DND-41 (cell line): ENCODE measurements around the gene TMEM259.

Source experiments
- ATAC-seq: fragments of 200-7000 bp; cut with Tn5 transposase; 3 replicates; pipeline ENCODE4 v1.9.1; 2021; ENCODE audit warnings: low read depth; ENCODE audit not compliant: insufficient read depth
- DNase-seq: peaks from one replicate; pipeline ENCODE4 v3.0.0-alpha.2; 2020
- H2AFZ ChIP-seq: 2 replicates; pipeline ENCODE4 v1.6.0; 2012; ENCODE audit warnings: low read depth, low read length
- H3K27ac ChIP-seq: 2 replicates; pipeline ENCODE4 v1.5.1; 2012; ENCODE audit warnings: low read length, inconsistent platforms
- H3K27me3 ChIP-seq: fragments of 200-600 bp; sonication (generic); 2 replicates; pipeline ENCODE4 v1.6.0; 2012; ENCODE audit warnings: low read length, mild to moderate bottlenecking, inconsistent platforms; ENCODE audit not compliant: insufficient read depth, poor library complexity
- H3K36me3 ChIP-seq: 2 replicates; pipeline ENCODE4 v1.5.1; 2012; ENCODE audit warnings: low read length, inconsistent platforms; ENCODE audit not compliant: insufficient read depth
- H3K4me1 ChIP-seq: 2 replicates; pipeline ENCODE4 v1.5.1; 2012; ENCODE audit warnings: mild to moderate bottlenecking, low read length; ENCODE audit not compliant: insufficient read depth
- H3K4me2 ChIP-seq: 2 replicates; pipeline ENCODE4 v1.6.0; 2012; ENCODE audit warnings: mild to moderate bottlenecking, moderate library complexity, low read length, inconsistent platforms; ENCODE audit not compliant: insufficient read depth
- H3K4me3 ChIP-seq, 2 experiments: fragments of 200-600 bp in 1 of 2; shearing (Covaris generic) in 1 of 2; 2 replicates each; pipeline ENCODE4 v1.5.1; 2012 to 2016; ENCODE audit warnings: inconsistent platforms in 2 of 2, low read length in 2 of 2, mild to moderate bottlenecking in 2 of 2, low read depth in 1 of 2, moderate library complexity in 1 of 2
- H3K79me2 ChIP-seq: 2 replicates; pipeline ENCODE4 v1.6.0; 2012; ENCODE audit warnings: low read length, inconsistent platforms; ENCODE audit not compliant: insufficient read depth
- H3K9ac ChIP-seq: 2 replicates; pipeline ENCODE4 v1.6.0; 2012; ENCODE audit warnings: low read depth, mild to moderate bottlenecking, inconsistent platforms, low read length, moderate library complexity
- H3K9me3 ChIP-seq: 2 replicates; pipeline ENCODE4 v1.5.1; 2012; ENCODE audit warnings: low read length, moderate library complexity, mild to moderate bottlenecking, inconsistent platforms; ENCODE audit not compliant: insufficient read depth, severe bottlenecking
- H4K20me1 ChIP-seq: 2 replicates; pipeline ENCODE4 v1.6.0; 2012; ENCODE audit warnings: low read length; ENCODE audit not compliant: insufficient read depth
- CTCF ChIP-seq: IDR thresholded peaks from 2 replicates; pipeline ENCODE4 v1.5.1; 2012; ENCODE audit warnings: borderline replicate concordance, low read length, moderate library complexity, mild to moderate bottlenecking; ENCODE audit not compliant: poor library complexity, severe bottlenecking; ENCODE audit errors: extremely low read depth
- EZH2 ChIP-seq: IDR thresholded peaks from 3 replicates; pipeline ENCODE4 v1.6.1; 2012; ENCODE audit warnings: borderline replicate concordance, low read depth, mild to moderate bottlenecking, moderate library complexity, low read length, inconsistent platforms; ENCODE audit not compliant: severe bottlenecking

Gene TMEM259

GRCh38 chr19:1051791-1052190, 30.9 kb upstream of the TMEM259 start:
- Histone ChIP-seq H3K36me3 (peaks cover 29% of the 10 kb centered on the region), H3K9ac (no peak overlapping the region), H3K4me3 (no peak overlapping the region)

GRCh38 chr19:1050989-1051788, 30.3 kb upstream of the TMEM259 start:
- no peak for DNase-seq
- no peak for ATAC-seq
- no peak overlapping the region for H3K4me2 ChIP-seq
- no peaks in the 10 kb centered on the region for H3K4me1 ChIP-seq
- H3K9me3 ChIP-seq = peaks cover 6% of the 10 kb centered on the region
- no peaks in the 10 kb centered on the region for H4K20me1 ChIP-seq
- no peak overlapping the region for H3K4me3 ChIP-seq
- H3K36me3 ChIP-seq = peaks cover 23% of the 10 kb centered on the region
- no peak overlapping the region for H3K9ac ChIP-seq
- no peaks in the 10 kb centered on the region for H3K79me2 ChIP-seq
- no peak overlapping the region for H3K27ac ChIP-seq
- no peak overlapping the region for H2AFZ ChIP-seq
- TF ChIP-seq EZH2 (no peak), CTCF (no peak)
- no peaks in the 10 kb centered on the region for H3K27me3 ChIP-seq

More at GRCh38 chr19:1051791-1052190, 30.9 kb upstream of the TMEM259 start:
- H3K9me3 ChIP-seq = peaks cover 12% of the 10 kb centered on the region
- H3K27me3 ChIP-seq = no peaks in the 10 kb centered on the region
- no peaks in the 10 kb centered on the region for H3K4me1 ChIP-seq
- no peak overlapping the region for H3K4me2 ChIP-seq
- no peak for ATAC-seq
- no peaks in the 10 kb centered on the region for H3K79me2 ChIP-seq
- H3K27ac ChIP-seq = no peak overlapping the region
- no peak for DNase-seq
- TF ChIP-seq CTCF (no peak), EZH2 (no peak)
- H4K20me1 ChIP-seq = no peaks in the 10 kb centered on the region
- no peak overlapping the region for H2AFZ ChIP-seq

- Histone ChIP-seq H3K27me3 (no peaks in the 10 kb centered on the region), H3K4me1 (no peaks in the 10 kb centered on the region), H3K4me2 (no peak overlapping the region), H2AFZ (no peak overlapping the region), H3K27ac (no peak overlapping the region), H3K4me3 (no peak overlapping the region), H3K36me3 (peaks cover 14% of the 10 kb centered on the region), H3K9ac (no peak overlapping the region), H3K79me2 (no peaks in the 10 kb centered on the region), H4K20me1 (no peaks in the 10 kb centered on the region), H3K9me3 (no peaks in the 10 kb centered on the region)
- TF ChIP-seq CTCF (no peak), EZH2 (no peak)
- ATAC-seq (peak; percentile 51; the same call in 2 of the 3 replicates), DNase-seq (no peak)
These were observed 28.9 kb upstream of the TMEM259 start for GRCh38 chr19:1049800-1050199.
